ENCODE measurements around the gene PNPLA1.

Gene PNPLA1

GRCh38 chr6:36319436-36319762, 49.5 kb downstream of the PNPLA1 start:
- no peaks in the 10 kb centered on the region for H3K4me1 ChIP-seq (ENCODE audit: insufficient read depth, low read length, severe bottlenecking)
- H3K4me3 ChIP-seq (ENCODE audit: low read depth, low read length, poor library complexity, severe bottlenecking) = no peak overlapping the region
- no peak overlapping the region for H3K4me2 ChIP-seq (ENCODE audit: low read length)
- no peaks in the 10 kb centered on the region for H3K9me3 ChIP-seq (ENCODE audit: low read length)
- no peaks in the 10 kb centered on the region for H3K79me2 ChIP-seq (ENCODE audit: insufficient read depth, low read length)
- H2AFZ ChIP-seq (ENCODE audit: low read length) = no peak overlapping the region
- TF ChIP-seq EZH2 (IDR thresholded peaks at IDR 0.05; ENCODE audit: borderline replicate concordance, low read length) = no peak
- no peak for TF ChIP-seq CTCF (IDR thresholded peaks at IDR 0.05; ENCODE audit: low read length)
- no peaks in the 10 kb centered on the region for H3K9me2 ChIP-seq (ENCODE audit: low read depth, low read length)
- 0 out of 2 replicates have a peak, but pooled peaks cover 4% of the 10 kb centered on the region for H3K27me3 ChIP-seq (ENCODE audit: insufficient read depth, low read length)
- H3K36me3 ChIP-seq (ENCODE audit: insufficient read depth, low read length) = no peaks in the 10 kb centered on the region
- no peaks in the 10 kb centered on the region for H3F3A ChIP-seq (ENCODE audit: insufficient read depth, low read length)
- no peak overlapping the region for H3K9ac ChIP-seq (ENCODE audit: low read length)
- no peaks in the 10 kb centered on the region for H4K20me1 ChIP-seq (ENCODE audit: insufficient read depth, low read length)
- H3K27ac ChIP-seq (ENCODE audit: low read depth, low read length, poor library complexity, severe bottlenecking) = no peak overlapping the region

- no peak for TF ChIP-seq CTCF (IDR thresholded peaks at IDR 0.05; ENCODE audit: low read length)
- TF ChIP-seq EZH2 (IDR thresholded peaks at IDR 0.05; ENCODE audit: borderline replicate concordance, low read length) = no peak
- Histone ChIP-seq H3K9ac (ENCODE audit: low read length) (no peak overlapping the region), H3K4me1 (ENCODE audit: insufficient read depth, low read length, severe bottlenecking) (no peaks in the 10 kb centered on the region), H3K27ac (ENCODE audit: low read depth, low read length, poor library complexity, severe bottlenecking) (no peak overlapping the region), H3K79me2 (ENCODE audit: insufficient read depth, low read length) (no peaks in the 10 kb centered on the region), H3K9me3 (ENCODE audit: low read length) (no peaks in the 10 kb centered on the region), H3K36me3 (ENCODE audit: insufficient read depth, low read length) (no peaks in the 10 kb centered on the region), H3K9me2 (ENCODE audit: low read depth, low read length) (no peaks in the 10 kb centered on the region), H3F3A (ENCODE audit: insufficient read depth, low read length) (no peaks in the 10 kb centered on the region), H3K27me3 (ENCODE audit: insufficient read depth, low read length) (0 out of 2 replicates have a peak, but pooled peaks cover 5% of the 10 kb centered on the region), H4K20me1 (ENCODE audit: insufficient read depth, low read length) (no peaks in the 10 kb centered on the region), H2AFZ (ENCODE audit: low read length) (no peak overlapping the region), H3K4me2 (ENCODE audit: low read length) (no peak overlapping the region), H3K4me3 (ENCODE audit: low read depth, low read length, poor library complexity, severe bottlenecking) (no peak overlapping the region)
These were observed 50.0 kb downstream of the PNPLA1 start for GRCh38 chr6:36319821-36320220.

- Histone ChIP-seq H3K27ac (ENCODE audit: low read depth, low read length, poor library complexity, severe bottlenecking) (no peak overlapping the region), H3K79me2 (ENCODE audit: insufficient read depth, low read length) (no peaks in the 10 kb centered on the region), H3K27me3 (ENCODE audit: insufficient read depth, low read length) (0 out of 2 replicates have a peak, but pooled peaks cover 7% of the 10 kb centered on the region), H3K9ac (ENCODE audit: low read length) (no peak overlapping the region), H3K4me1 (ENCODE audit: insufficient read depth, low read length, severe bottlenecking) (no peaks in the 10 kb centered on the region), H4K20me1 (ENCODE audit: insufficient read depth, low read length) (no peaks in the 10 kb centered on the region), H3K4me3 (ENCODE audit: low read depth, low read length, poor library complexity, severe bottlenecking) (no peak overlapping the region), H3K4me2 (ENCODE audit: low read length) (no peak overlapping the region), H3K9me3 (ENCODE audit: low read length) (no peaks in the 10 kb centered on the region), H3F3A (ENCODE audit: insufficient read depth, low read length) (no peaks in the 10 kb centered on the region), H3K36me3 (ENCODE audit: insufficient read depth, low read length) (no peaks in the 10 kb centered on the region), H2AFZ (ENCODE audit: low read length) (no peak overlapping the region), H3K9me2 (ENCODE audit: low read depth, low read length) (no peaks in the 10 kb centered on the region)
- TF ChIP-seq EZH2 (IDR thresholded peaks at IDR 0.05; ENCODE audit: borderline replicate concordance, low read length) (no peak), CTCF (IDR thresholded peaks at IDR 0.05; ENCODE audit: low read length) (no peak)
These were observed 50.6 kb downstream of the PNPLA1 start for GRCh38 chr6:36320475-36320874.

Measured in OCI-LY1 (cell line).